Psoas muscle (tissue), 8 donors: ENCODE measurements around the gene CCDC78. TPM values are rescaled to one million over a fixed set of nuclear protein-coding genes. Genes with fewer than 3 reads are reported as not detected.

ENCODE experiments used
- ATAC-seq, 4 donors: fragments of 200-7000 bp; cut with Tn5 transposase; one replicate each; pipeline ENCODE4 v1.9.1; 2020; ENCODE audit warnings: moderate library complexity in 3 of 4, mild to moderate bottlenecking in 2 of 4
- DNase-seq, 2 donors: peaks; one replicate each; pipeline ENCODE4 v3.0.0-alpha.2; 2020
- H3K27ac ChIP-seq: fragments of 200-600 bp; one replicate; pipeline ENCODE4 v1.8.0; 2022
- H3K27me3 ChIP-seq, 3 donors: fragments of 200-600 bp in 1 of 3; one replicate each; pipeline versions ENCODE4 v1.6.1 to v1.8.0; 2013 to 2022; ENCODE audit warnings: low read length in 2 of 3, mild to moderate bottlenecking in 2 of 3, moderate library complexity in 1 of 3; ENCODE audit not compliant: insufficient read depth in 3 of 3
- H3K36me3 ChIP-seq, 2 donors: fragments of 200-600 bp in 1 of 2; one replicate each; pipeline versions ENCODE4 v1.6.1 to v1.8.0; 2013 to 2022; ENCODE audit warnings: low read depth in 1 of 2, mild to moderate bottlenecking in 1 of 2, moderate library complexity in 1 of 2; ENCODE audit not compliant: insufficient read depth in 1 of 2
- H3K4me1 ChIP-seq: fragments of 200-600 bp; one replicate; pipeline ENCODE4 v1.8.0; 2022
- H3K4me3 ChIP-seq: fragments of 200-600 bp; one replicate; pipeline ENCODE4 v1.8.0; 2022; ENCODE audit warnings: mild to moderate bottlenecking
- H3K9me3 ChIP-seq: fragments of 200-600 bp; one replicate; pipeline ENCODE4 v1.8.0; 2022
- CTCF ChIP-seq: fragments of 200-600 bp; IDR thresholded peaks from one replicate; pipeline ENCODE4 v1.8.0; 2022; ENCODE audit warnings: antibody characterized with exemption
- WGBS, 3 donors: extraction: QIAGEN DNeasy Blood & Tissue Kit; methylation state at CpG; one replicate each; pipeline versions ENCODE4 v1.1.6 to v1.1.7; 2013; 5-methylcytosine and 5-hydroxymethylcytosine counted together
- intact Hi-C, 2 donors: fragments of 100-400 bp; cut with DNase I; formaldehyde crosslinking; loops; one replicate each; pipeline versions ENCODE4 v1.11.0 to v1.14.2; 2022
- polyA plus RNA-seq, 3 donors: library from polyadenylated mRNA; stranded (reverse); fragments of 200-250 nt; gene quantifications; one replicate each; pipeline ENCODE4 v1.2.3, GENCODE V29; 2013
- total RNA-seq, 4 donors: library from RNA; stranded (reverse); fragmentation: NEBNext Ultra II Directional in 2 of 4; extraction: Animal tissue kit (Norgen Biotek cat#: 25700) in 2 of 4; gene quantifications; one replicate each; pipeline versions ENCODE4 v1.2.1 to v1.2.4, GENCODE V29; 2021 to 2023
- donor health status: healthy with polysubstance abuse.
- donor health status: DM: no; HTN: no; CAD: no; lungs with moderate emphysema.
- donor health status: Bipolar disorder and iron deficiency.
- donor health status: healthy.
- donor health status: DM: yes; HTN: yes; CAD: no.
- donor health status: DM: no; HTN: no; CAD: no.
- donor health status: DM: no; HTN: no; CAD: no.
- donor health status: DM: yes; HTN: yes; CAD: no.

Gene CCDC78
- total and polyA plus RNA-seq, 7 donors: 0.11 to 0.16 (median 0.12) TPM; not detected in 4

GRCh38 chr16:767743-768235 is 41.5 kb upstream of the CCDC78 start:
- TF ChIP-seq CTCF: no peak

GRCh38 chr16:766820-767640 is 40.8 kb upstream of the CCDC78 start:
- H3K9me3 ChIP-seq: no peaks in the 10 kb centered on the region

More at GRCh38 chr16:767743-768235, 41.5 kb upstream of the CCDC78 start:
- ATAC-seq: no peak
- intact Hi-C loops: no loop called here
- Histone ChIP-seq H3K27ac (no peak overlapping the region), H3K4me3 (no peak overlapping the region), H3K27me3 (peaks cover 0 to 33% (median 13%) of the 10 kb centered on the region in 3 donors), H3K36me3 (no peaks in the 10 kb centered on the region), H3K4me1 (no peaks in the 10 kb centered on the region), H3K9me3 (no peaks in the 10 kb centered on the region)
- DNase-seq: no peak
- 47 to 68% (median 65%) methylated on average over 5 to 19 of the region's 38 CpGs for WGBS, 3 donors

GRCh38 chr16:766008-766819 is 40.0 kb upstream of the CCDC78 start:
- Histone ChIP-seq H3K27ac (no peak overlapping the region), H3K4me1 (no peaks in the 10 kb centered on the region), H3K9me3 (no peaks in the 10 kb centered on the region), H3K36me3 (no peaks in the 10 kb centered on the region), H3K4me3 (no peak overlapping the region), H3K27me3 (peaks cover 0 to 47% (median 10%) of the 10 kb centered on the region in 3 donors)
- intact Hi-C loops: no loop called here
- ATAC-seq: no peak
- TF ChIP-seq CTCF: no peak
- no peak for DNase-seq
- 77 to 83% (median 79%) methylated on average over 29 of the region's 29 CpGs for WGBS, 3 donors

More at GRCh38 chr16:766820-767640, 40.8 kb upstream of the CCDC78 start:
- Histone ChIP-seq H3K4me3 (no peak overlapping the region), H3K4me1 (no peaks in the 10 kb centered on the region), H3K36me3 (no peaks in the 10 kb centered on the region), H3K27ac (no peak overlapping the region), H3K27me3 (peaks cover 0 to 40% (median 10%) of the 10 kb centered on the region in 3 donors)
- ATAC-seq (no peak), DNase-seq (no peak)
- WGBS, 3 donors: 48 to 62% (median 61%) methylated on average over 33 to 36 of the region's 48 CpGs
- TF ChIP-seq CTCF: no peak
- intact Hi-C loops: no loop called here

GRCh38 chr16:765488-765865 is 39.2 kb upstream of the CCDC78 start:
- Histone ChIP-seq H3K36me3 (no peaks in the 10 kb centered on the region), H3K9me3 (no peaks in the 10 kb centered on the region), H3K4me3 (no peak overlapping the region), H3K4me1 (no peaks in the 10 kb centered on the region), H3K27me3 (peaks cover 0 to 49% (median 10%) of the 10 kb centered on the region in 3 donors), H3K27ac (no peak overlapping the region)
- WGBS, 3 donors: 87 to 88% (median 88%) methylated on average over 28 to 29 of the region's 29 CpGs
- TF ChIP-seq CTCF: no peak
- DNase-seq: no peak
- intact Hi-C loops: no loop called here
- ATAC-seq: no peak
